OCI-LY3 (cell line): ENCODE data around the gene PTCD2.

ENCODE experiments used
- EZH2phosphoT487 ChIP-seq: fragments of 200-600 bp; shearing (Covaris generic); IDR thresholded peaks from 2 replicates; pipeline ENCODE4 v1.6.1; 2018; ENCODE audit warnings: antibody characterized with exemption, mixed run types, low read depth
- TF ChIP-seq, protein P1 (sequence below): fragments of 200-600, 300-600 bp; sonication (generic); IDR thresholded peaks from 2 replicates; pipeline ENCODE4 v1.5.1; 2014; ENCODE audit warnings: antibody characterized with exemption, low read length, low read depth

DNA sequence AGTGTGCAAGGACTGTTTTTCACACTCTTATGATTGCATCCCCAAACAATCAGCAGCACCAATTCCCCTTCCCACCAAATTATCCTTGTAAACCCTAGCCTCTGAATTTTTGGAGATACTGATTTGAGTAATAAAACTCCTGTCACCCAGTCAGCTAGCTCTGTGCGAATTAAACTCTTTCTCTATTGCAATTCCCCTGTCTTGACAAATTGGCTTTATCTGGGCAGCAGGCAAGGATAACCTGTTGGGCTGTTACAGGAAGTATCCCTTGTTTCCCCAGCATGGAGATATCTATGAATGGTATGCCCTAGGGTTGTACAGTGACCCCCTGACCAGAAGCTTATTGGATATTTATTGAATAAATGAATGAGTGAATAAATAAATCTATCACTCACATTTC is 80.8 kb downstream of the PTCD2 start:
- TF ChIP-seq, protein P1, sequence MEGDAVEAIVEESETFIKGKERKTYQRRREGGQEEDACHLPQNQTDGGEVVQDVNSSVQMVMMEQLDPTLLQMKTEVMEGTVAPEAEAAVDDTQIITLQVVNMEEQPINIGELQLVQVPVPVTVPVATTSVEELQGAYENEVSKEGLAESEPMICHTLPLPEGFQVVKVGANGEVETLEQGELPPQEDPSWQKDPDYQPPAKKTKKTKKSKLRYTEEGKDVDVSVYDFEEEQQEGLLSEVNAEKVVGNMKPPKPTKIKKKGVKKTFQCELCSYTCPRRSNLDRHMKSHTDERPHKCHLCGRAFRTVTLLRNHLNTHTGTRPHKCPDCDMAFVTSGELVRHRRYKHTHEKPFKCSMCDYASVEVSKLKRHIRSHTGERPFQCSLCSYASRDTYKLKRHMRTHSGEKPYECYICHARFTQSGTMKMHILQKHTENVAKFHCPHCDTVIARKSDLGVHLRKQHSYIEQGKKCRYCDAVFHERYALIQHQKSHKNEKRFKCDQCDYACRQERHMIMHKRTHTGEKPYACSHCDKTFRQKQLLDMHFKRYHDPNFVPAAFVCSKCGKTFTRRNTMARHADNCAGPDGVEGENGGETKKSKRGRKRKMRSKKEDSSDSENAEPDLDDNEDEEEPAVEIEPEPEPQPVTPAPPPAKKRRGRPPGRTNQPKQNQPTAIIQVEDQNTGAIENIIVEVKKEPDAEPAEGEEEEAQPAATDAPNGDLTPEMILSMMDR = no peak
- TF ChIP-seq EZH2phosphoT487 = no peak
